Measurements from ENCODE around the gene PCCB.

Gene PCCB

GRCh38 chr3:136343873-136344555, 93.9 kb downstream of the PCCB start:
- DNase-seq (ENCODE audit: extremely low read depth, low read depth): peak; percentile 98
- no peak for TF ChIP-seq CTCF (IDR thresholded peaks at IDR 0.05; ENCODE audit: low read depth, low read length, missing control alignments)
- no peak overlapping the region for H3K4me3 ChIP-seq (replicated peaks; ENCODE audit: low read depth, low read length)

DNA sequence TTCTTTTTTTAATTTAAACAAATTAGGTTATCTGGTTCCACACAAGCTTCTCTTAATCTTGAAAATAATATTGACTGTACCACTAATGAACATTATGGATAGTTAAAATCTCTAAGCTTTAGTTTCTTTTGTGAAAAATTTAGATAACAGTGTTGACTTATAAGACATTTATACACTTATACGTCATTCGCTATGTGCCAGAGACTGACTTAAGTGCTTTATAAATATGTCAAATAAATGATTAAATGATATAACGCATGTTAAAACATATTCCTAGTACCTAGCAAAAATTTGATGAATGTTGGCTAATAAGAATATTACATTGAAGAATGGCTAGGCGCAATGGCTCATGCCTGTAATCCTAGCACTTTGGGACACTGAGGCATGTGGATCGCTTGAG, 96.3 kb downstream of the PCCB start:
- no peak for DNase-seq (ENCODE audit: extremely low read depth, low read depth)
- H3K4me3 ChIP-seq (replicated peaks; ENCODE audit: low read depth, low read length): no peak overlapping the region
- TF ChIP-seq CTCF (IDR thresholded peaks at IDR 0.05; ENCODE audit: low read depth, low read length, missing control alignments): no peak

GRCh38 chr3:136350132-136350531, 100.0 kb downstream of the PCCB start:
- TF ChIP-seq CTCF (IDR thresholded peaks at IDR 0.05; ENCODE audit: low read depth, low read length, missing control alignments): no peak
- DNase-seq (ENCODE audit: extremely low read depth, low read depth): peak; percentile 53
- no peak overlapping the region for H3K4me3 ChIP-seq (replicated peaks; ENCODE audit: low read depth, low read length)

DNA sequence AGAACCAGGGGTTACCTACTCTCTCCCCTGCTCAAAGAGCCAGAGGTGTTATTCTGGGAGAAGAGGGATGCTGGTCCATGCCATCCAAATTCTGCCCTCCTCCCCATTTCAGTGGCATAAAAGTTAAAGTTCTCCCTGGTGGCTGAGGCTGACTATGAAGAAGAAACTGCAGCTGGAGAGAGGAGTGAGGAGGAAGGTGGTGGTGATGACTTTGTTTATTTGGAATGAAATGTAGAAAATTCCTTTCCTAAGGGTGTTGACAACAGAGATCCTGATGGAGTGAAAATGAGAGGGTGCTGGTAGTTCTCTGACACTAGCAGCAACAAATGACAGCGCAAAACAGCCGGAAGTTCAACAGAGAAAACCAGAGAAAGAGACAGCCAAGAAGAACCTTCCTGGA, 100.4 kb downstream of the PCCB start:
- TF ChIP-seq CTCF (IDR thresholded peaks at IDR 0.05; ENCODE audit: low read depth, low read length, missing control alignments): no peak
- H3K4me3 ChIP-seq (replicated peaks; ENCODE audit: low read depth, low read length): no peak overlapping the region
- DNase-seq (ENCODE audit: extremely low read depth, low read depth): no peak

- no peak for DNase-seq (ENCODE audit: extremely low read depth, low read depth)
- no peak for TF ChIP-seq CTCF (IDR thresholded peaks at IDR 0.05; ENCODE audit: low read depth, low read length, missing control alignments)
- H3K4me3 ChIP-seq (replicated peaks; ENCODE audit: low read depth, low read length): no peak overlapping the region
Measured at GRCh38 chr3:136351351-136351750, 101.2 kb downstream of the PCCB start.

GRCh38 chr3:136351905-136352304, 101.8 kb downstream of the PCCB start:
- TF ChIP-seq CTCF (IDR thresholded peaks at IDR 0.05; ENCODE audit: low read depth, low read length, missing control alignments): no peak
- DNase-seq (ENCODE audit: extremely low read depth, low read depth): no peak
- H3K4me3 ChIP-seq (replicated peaks; ENCODE audit: low read depth, low read length): no peak overlapping the region

GRCh38 chr3:136353461-136353860, 103.3 kb downstream of the PCCB start:
- DNase-seq (ENCODE audit: extremely low read depth, low read depth): no peak
- TF ChIP-seq CTCF (IDR thresholded peaks at IDR 0.05; ENCODE audit: low read depth, low read length, missing control alignments): no peak

More at GRCh38 chr3:136353461-136353860, 103.3 kb downstream of the PCCB start:
- no peak overlapping the region for H3K4me3 ChIP-seq (replicated peaks; ENCODE audit: low read depth, low read length)
